Right ventricle myocardium superior (tissue), 1 donor: Measurements from ENCODE around the gene DMD. TPM values are rescaled to one million over a fixed set of nuclear protein-coding genes. Genes with fewer than 3 reads are reported as not detected.

ENCODE experiments used
- ATAC-seq: fragments of 200-7000 bp; cut with Tn5 transposase; one replicate; pipeline ENCODE4 v1.9.1; 2020; ENCODE audit warnings: mild to moderate bottlenecking; ENCODE audit not compliant: poor library complexity
- DNase-seq: peaks from one replicate; pipeline ENCODE4 v3.0.0-alpha.2; 2020
- intact Hi-C: fragments of 100-400 bp; cut with DNase I; formaldehyde crosslinking; loops from one replicate; pipeline ENCODE4 v1.11.2; 2022
- total RNA-seq: library from RNA; stranded (reverse); fragmentation: NEBNext Ultra II Directional; extraction: Animal tissue kit (Norgen Biotek cat#: 25700); gene quantifications from one replicate; pipeline ENCODE4 v1.2.1, GENCODE V29; 2021
- donor health status: DM: no; HTN: yes; CAD: no; lungs with severe emphysema.

DMD gene
- total RNA-seq, 1 donor from 2014 or later: 135 TPM

GRCh38 chrX:31338991-31339350 is 1872.4 kb downstream of the DMD start:
- no peak for DNase-seq
- no peak for ATAC-seq
- intact Hi-C loops: no loop called here

DNA sequence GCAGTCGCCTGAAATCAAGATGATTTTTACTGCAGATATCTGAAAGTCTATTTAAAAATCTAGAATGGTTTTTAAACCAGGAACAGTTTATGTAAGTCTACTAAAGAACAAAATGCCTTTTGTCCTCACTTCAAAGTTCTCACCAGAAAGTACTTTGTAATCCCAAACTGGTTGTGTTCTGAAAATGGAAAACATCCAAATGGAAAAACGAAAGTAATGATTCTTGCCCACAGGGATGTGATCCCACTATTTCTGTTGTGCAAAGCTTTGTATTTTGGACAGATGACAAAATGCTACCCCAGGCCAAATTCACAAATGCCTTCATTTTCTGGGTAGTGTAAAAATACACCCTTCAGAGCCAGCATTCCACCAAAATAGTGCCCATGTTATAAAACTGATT is 1874.0 kb downstream of the DMD start:
- ATAC-seq (peak; percentile 48), DNase-seq (no peak)
- intact Hi-C loops: no loop called here

DNA sequence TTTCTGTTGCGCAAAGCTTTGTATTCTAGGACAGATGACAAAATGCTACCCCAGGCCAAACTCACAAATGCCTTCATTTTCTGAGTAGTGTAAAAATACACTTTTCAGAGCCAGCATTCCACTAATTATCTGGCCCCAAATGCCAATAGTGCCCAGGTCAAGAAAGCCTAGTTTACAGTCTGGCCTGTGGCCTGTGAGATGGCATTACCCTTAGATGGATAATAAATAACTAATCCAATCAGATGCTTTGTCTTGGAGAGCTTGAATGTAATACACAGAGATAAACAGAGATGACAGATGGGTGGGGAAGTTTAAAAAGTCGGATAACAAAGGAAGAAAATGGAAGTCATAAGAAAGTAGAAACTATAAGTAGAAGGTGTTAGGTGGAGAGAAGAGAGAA is 1874.9 kb downstream of the DMD start:
- DNase-seq (no peak), ATAC-seq (no peak)
- intact Hi-C loops: no loop called here

GRCh38 chrX:31334997-31335396 is 1876.4 kb downstream of the DMD start:
- ATAC-seq: no peak
- intact Hi-C loops: no loop called here
- DNase-seq: no peak

- no peak for ATAC-seq
- DNase-seq: no peak
- intact Hi-C loops: no loop called here
These were observed 1878.1 kb downstream of the DMD start for GRCh38 chrX:31333165-31333831.

GRCh38 chrX:31331928-31332327 is 1879.4 kb downstream of the DMD start:
- intact Hi-C loops: no loop called here
- DNase-seq (no peak), ATAC-seq (peak; percentile 39)

DNA sequence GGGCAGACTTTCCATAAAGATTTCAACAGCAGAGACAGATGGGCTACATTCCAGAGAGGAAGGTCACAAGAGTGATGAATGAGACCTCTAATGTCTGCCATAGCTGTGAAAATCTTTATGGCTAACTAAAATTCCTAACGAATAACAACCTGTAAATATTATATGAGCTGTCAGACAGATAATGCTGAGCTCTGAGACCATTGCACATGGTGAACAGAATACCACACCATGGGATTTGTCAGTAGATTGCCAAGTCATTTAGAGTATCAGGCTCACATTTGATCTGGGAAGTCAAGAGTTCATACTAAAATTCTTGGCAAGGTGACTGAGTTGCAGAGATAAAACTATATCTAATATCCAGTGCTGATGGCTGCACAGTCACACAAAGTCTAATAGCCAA is 1880.3 kb downstream of the DMD start:
- DNase-seq: no peak
- ATAC-seq: peak; percentile 79

DNA sequence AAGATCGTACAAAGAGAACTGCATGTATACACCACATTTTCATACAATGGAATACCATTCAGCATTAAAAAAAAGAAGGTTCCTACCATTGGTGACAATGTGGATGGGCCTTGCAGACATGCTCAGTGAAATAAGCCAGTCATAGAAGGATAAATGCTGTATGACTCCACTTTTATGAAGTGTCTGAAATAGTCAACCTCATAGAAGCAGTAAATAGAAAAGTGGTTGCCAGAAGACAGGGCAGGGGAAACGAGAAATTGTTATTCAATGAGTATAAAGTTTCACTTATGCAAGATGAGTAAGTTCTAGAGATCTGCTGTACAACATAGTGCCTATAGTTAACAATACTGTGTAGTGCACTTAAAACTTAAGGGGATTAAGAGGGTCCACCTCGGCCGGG is 1882.1 kb downstream of the DMD start:
- no peak for ATAC-seq
- intact Hi-C loops: no loop called here

More for the DNA sequence above, 1880.3 kb downstream of the DMD start:
- intact Hi-C loops: no loop called here

GRCh38 chrX:31323658-31324057 is 1887.7 kb downstream of the DMD start:
- no peak for ATAC-seq
- intact Hi-C loops: no loop called here
- DNase-seq: no peak

More for the DNA sequence above, 1882.1 kb downstream of the DMD start:
- no peak for DNase-seq

DNA sequence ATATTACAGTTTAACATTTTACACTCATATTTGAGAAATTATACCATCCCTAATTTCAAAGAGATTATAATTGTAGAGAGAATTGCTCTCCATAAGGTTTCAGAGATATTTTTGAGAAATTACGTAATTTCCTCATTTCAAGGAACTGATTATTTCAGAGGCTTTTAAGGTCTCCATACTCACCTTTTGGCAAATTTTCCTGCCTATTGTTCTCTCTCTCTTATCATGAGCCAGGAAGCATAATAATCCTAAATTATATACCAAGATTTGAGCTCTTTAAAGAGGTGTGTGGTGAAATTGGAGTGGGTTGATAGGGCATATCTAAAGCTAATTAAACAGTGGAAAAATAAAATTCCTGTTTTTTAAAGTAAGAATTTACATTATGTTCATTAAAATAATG is 1890.6 kb downstream of the DMD start:
- intact Hi-C loops: no loop called here
- DNase-seq: no peak
- no peak for ATAC-seq

- DNase-seq: no peak
- intact Hi-C loops: no loop called here
- no peak for ATAC-seq
These were observed 1891.8 kb downstream of the DMD start for GRCh38 chrX:31319586-31319985.

- intact Hi-C loops: no loop called here
- DNase-seq: no peak
- no peak for ATAC-seq
These were observed 1892.5 kb downstream of the DMD start for GRCh38 chrX:31318866-31319265.

GRCh38 chrX:31316340-31316991 is 1894.9 kb downstream of the DMD start:
- intact Hi-C loops: no loop called here
- ATAC-seq (no peak), DNase-seq (no peak)

- intact Hi-C loops: no loop called here
- DNase-seq (no peak), ATAC-seq (peak; percentile 60)
These were observed 1896.4 kb downstream of the DMD start for GRCh38 chrX:31314921-31315320.

DNA sequence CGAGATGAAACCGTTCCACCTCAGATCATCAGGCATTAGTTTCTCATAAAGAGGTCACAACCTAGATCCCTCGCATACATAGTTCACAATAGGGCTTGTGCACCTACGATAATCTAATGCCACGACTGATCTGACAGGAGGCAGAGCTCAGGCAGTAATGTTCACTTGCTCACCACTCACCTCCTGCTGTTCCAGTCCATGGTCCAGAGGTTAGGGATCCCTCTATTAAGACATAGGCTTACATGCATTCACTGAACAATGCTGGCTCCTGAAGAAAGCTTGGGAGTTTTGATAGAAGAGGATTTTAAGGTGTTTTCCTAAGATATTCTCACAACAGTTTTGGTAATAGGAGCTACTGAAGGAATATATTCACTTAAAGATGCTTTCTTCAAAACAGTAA is 1903.4 kb downstream of the DMD start:
- DNase-seq: no peak
- ATAC-seq: no peak
- intact Hi-C loops: no loop called here

DNA sequence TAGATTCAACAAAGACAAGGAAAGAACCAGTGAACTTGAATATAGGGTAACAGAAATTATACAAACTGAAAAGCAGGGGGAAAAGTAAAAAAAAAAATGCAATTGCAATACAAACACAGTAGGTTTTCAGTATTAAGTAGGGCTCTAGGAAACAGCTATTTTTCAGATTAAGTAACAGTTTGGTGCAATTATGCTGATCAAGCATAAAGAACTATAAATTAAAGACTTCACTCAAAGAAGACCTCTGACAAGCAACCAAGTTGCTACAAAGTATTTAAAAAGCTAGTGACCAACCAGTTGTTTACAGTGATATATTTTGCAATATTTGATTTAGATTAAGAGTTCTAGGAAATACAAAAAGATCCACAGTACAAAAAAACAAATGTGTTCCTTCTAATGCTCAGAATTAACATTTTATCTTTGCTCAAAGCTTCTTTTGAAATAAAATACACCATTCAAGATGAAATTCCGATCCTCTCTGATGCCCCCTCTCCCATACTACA is 1908.7 kb downstream of the DMD start:
- DNase-seq (no peak), ATAC-seq (no peak)
- intact Hi-C loops: no loop called here

DNA sequence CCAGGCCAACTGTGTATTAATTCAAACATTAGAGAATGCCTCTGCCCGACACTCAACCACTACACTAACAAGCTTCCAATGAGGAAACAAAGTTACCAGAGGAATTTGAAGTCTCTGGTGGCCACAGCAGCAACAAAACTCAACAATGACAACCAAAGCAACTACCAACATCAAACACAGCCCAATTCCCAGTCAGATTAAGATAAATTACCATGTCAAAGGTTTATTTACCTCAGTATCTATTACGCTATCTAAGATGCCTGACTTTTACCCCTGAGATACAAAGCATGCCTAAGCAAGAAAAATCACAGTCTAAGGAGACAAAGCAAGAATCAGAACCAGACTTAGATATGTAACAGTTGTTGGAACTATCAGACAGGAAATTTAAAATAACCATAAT is 1909.4 kb downstream of the DMD start:
- DNase-seq: no peak
- intact Hi-C loops: no loop called here
- no peak for ATAC-seq

GRCh38 chrX:31301203-31301602 is 1910.1 kb downstream of the DMD start:
- intact Hi-C loops: no loop called here
- DNase-seq (no peak), ATAC-seq (no peak)

DNA sequence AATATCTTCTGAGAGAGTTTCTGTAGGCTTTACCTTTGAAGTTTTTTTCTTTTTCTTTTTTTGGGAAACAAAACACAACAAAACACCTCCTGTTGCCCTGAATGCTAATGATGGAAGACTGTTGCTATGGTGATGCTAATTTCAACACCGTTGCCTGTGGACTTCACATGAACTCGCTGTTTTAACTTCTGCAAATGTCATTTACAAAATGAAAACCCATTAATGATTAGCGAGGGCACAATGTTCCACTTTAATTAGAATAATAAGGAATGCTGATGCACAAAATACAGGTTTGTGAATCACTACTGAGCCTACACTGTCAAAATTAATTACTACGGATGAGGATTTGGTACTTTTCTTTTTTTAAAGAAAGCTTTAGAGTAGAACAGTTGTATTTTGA is 1912.4 kb downstream of the DMD start:
- DNase-seq (no peak), ATAC-seq (no peak)
- intact Hi-C loops: no loop called here

- ATAC-seq: no peak
- no peak for DNase-seq
- intact Hi-C loops: no loop called here
These were observed 1913.5 kb downstream of the DMD start for GRCh38 chrX:31297881-31298280.

- no peak for DNase-seq
- intact Hi-C loops: no loop called here
- ATAC-seq: no peak
These were observed 1916.9 kb downstream of the DMD start for GRCh38 chrX:31294475-31294874.
